ENCODE results near the gene ANKS1A. TPM values are rescaled to one million over a fixed set of nuclear protein-coding genes. Genes with fewer than 3 reads are reported as not detected.

ANKS1A gene
- total RNA-seq, 1 experiment from 2014 or later, result 35.0 TPM

GRCh38 chr6:34981951-34982350, 92.9 kb downstream of the ANKS1A start:
- peaks cover 36% of the 10 kb centered on the region for H3K36me3 Mint-ChIP-seq
- H3K9me3 Mint-ChIP-seq, result no peaks in the 10 kb centered on the region
- POLR2A ChIA-PET, result no interaction called here
- TF ChIP-seq NR2C2 (CRISPR knock-in tag; IDR thresholded peaks at IDR 0.05) (no peak), NFATC4 (CRISPR knock-in tag; IDR thresholded peaks at IDR 0.05) (no peak), JAZF1 (CRISPR knock-in tag; IDR thresholded peaks at IDR 0.05) (no peak), ZNF219 (CRISPR knock-in tag; IDR thresholded peaks at IDR 0.05; ENCODE audit: borderline replicate concordance) (no peak), ZNF138 (CRISPR knock-in tag; conservative IDR thresholded peaks at IDR 0.05) (no peak), ZNF671 (CRISPR knock-in tag; IDR thresholded peaks at IDR 0.05) (no peak), ZNF281 (CRISPR knock-in tag; IDR thresholded peaks at IDR 0.05) (no peak)
- ATAC-seq (no peak), DNase-seq (ENCODE audit: low spot score) (no peak)
- H3K27me3 Mint-ChIP-seq (ENCODE audit: low read depth), result no peaks in the 10 kb centered on the region
- no peak overlapping the region for H3K4me3 Mint-ChIP-seq
- CTCF ChIA-PET, result interaction anchor here (1.0 kb wide), 1 partner anchor 158 kb away, joined by 3 read pairs; no protein-coding TSS in a partner anchor
- H3K4me1 Mint-ChIP-seq, result peaks cover 1% of the 10 kb centered on the region
- no peak overlapping the region for H3K27ac Mint-ChIP-seq

- H3K27me3 Mint-ChIP-seq (ENCODE audit: low read depth), result no peaks in the 10 kb centered on the region
- peaks cover 39% of the 10 kb centered on the region for H3K36me3 Mint-ChIP-seq
- TF ChIP-seq, protein P1, sequence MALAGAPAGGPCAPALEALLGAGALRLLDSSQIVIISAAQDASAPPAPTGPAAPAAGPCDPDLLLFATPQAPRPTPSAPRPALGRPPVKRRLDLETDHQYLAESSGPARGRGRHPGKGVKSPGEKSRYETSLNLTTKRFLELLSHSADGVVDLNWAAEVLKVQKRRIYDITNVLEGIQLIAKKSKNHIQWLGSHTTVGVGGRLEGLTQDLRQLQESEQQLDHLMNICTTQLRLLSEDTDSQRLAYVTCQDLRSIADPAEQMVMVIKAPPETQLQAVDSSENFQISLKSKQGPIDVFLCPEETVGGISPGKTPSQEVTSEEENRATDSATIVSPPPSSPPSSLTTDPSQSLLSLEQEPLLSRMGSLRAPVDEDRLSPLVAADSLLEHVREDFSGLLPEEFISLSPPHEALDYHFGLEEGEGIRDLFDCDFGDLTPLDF (CRISPR knock-in tag; IDR thresholded peaks at IDR 0.05), result no peak
- TF ChIP-seq, protein P2, sequence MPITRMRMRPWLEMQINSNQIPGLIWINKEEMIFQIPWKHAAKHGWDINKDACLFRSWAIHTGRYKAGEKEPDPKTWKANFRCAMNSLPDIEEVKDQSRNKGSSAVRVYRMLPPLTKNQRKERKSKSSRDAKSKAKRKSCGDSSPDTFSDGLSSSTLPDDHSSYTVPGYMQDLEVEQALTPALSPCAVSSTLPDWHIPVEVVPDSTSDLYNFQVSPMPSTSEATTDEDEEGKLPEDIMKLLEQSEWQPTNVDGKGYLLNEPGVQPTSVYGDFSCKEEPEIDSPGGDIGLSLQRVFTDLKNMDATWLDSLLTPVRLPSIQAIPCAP (CRISPR knock-in tag; IDR thresholded peaks at IDR 0.05), result no peak
- no peak overlapping the region for H3K27ac Mint-ChIP-seq
- POLR2A ChIA-PET, result no interaction called here
- H3K4me1 Mint-ChIP-seq, result peaks cover 6% of the 10 kb centered on the region
- CTCF ChIA-PET, result interaction anchor here (1.0 kb wide), 1 partner anchor 158 kb away, joined by 3 read pairs; no protein-coding TSS in a partner anchor
- DNase-seq (ENCODE audit: low spot score) (no peak), ATAC-seq (no peak)
- H3K9me3 Mint-ChIP-seq, result no peaks in the 10 kb centered on the region
- H3K4me3 Mint-ChIP-seq, result no peak overlapping the region
Observed at GRCh38 chr6:34982424-34982852, 93.4 kb downstream of the ANKS1A start.

GRCh38 chr6:34984416-34984815, 95.4 kb downstream of the ANKS1A start:
- ChIA-PET POLR2A (no interaction called here), CTCF (interaction anchor here (0.8 to 1.5 kb wide), 4 partner anchors 50 to 275 kb away, joined by 3 to 6 read pairs (median 3); partner anchors contain the start of gene ZNF76)
- H3K4me3 Mint-ChIP-seq, result no peak overlapping the region
- DNase-seq (ENCODE audit: low spot score) (no peak), ATAC-seq (no peak)
- H3K27ac Mint-ChIP-seq, result no peak overlapping the region
- no peaks in the 10 kb centered on the region for H3K27me3 Mint-ChIP-seq (ENCODE audit: low read depth)
- H3K9me3 Mint-ChIP-seq, result no peaks in the 10 kb centered on the region
- H3K36me3 Mint-ChIP-seq, result peaks cover 51% of the 10 kb centered on the region
- peaks cover 7% of the 10 kb centered on the region for H3K4me1 Mint-ChIP-seq
- TF ChIP-seq, protein P3, sequence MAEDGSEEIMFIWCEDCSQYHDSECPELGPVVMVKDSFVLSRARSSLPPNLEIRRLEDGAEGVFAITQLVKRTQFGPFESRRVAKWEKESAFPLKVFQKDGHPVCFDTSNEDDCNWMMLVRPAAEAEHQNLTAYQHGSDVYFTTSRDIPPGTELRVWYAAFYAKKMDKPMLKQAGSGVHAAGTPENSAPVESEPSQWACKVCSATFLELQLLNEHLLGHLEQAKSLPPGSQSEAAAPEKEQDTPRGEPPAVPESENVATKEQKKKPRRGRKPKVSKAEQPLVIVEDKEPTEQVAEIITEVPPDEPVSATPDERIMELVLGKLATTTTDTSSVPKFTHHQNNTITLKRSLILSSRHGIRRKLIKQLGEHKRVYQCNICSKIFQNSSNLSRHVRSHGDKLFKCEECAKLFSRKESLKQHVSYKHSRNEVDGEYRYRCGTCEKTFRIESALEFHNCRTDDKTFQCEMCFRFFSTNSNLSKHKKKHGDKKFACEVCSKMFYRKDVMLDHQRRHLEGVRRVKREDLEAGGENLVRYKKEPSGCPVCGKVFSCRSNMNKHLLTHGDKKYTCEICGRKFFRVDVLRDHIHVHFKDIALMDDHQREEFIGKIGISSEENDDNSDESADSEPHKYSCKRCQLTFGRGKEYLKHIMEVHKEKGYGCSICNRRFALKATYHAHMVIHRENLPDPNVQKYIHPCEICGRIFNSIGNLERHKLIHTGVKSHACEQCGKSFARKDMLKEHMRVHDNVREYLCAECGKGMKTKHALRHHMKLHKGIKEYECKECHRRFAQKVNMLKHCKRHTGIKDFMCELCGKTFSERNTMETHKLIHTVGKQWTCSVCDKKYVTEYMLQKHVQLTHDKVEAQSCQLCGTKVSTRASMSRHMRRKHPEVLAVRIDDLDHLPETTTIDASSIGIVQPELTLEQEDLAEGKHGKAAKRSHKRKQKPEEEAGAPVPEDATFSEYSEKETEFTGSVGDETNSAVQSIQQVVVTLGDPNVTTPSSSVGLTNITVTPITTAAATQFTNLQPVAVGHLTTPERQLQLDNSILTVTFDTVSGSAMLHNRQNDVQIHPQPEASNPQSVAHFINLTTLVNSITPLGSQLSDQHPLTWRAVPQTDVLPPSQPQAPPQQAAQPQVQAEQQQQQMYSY (CRISPR knock-in tag; IDR thresholded peaks at IDR 0.05), result no peak
- TF ChIP-seq, protein P4, sequence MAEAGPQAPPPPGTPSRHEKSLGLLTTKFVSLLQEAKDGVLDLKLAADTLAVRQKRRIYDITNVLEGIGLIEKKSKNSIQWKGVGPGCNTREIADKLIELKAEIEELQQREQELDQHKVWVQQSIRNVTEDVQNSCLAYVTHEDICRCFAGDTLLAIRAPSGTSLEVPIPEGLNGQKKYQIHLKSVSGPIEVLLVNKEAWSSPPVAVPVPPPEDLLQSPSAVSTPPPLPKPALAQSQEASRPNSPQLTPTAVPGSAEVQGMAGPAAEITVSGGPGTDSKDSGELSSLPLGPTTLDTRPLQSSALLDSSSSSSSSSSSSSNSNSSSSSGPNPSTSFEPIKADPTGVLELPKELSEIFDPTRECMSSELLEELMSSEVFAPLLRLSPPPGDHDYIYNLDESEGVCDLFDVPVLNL (CRISPR knock-in tag; IDR thresholded peaks at IDR 0.05; ENCODE audit: borderline replicate concordance, low read depth), result no peak
- TF ChIP-seq ZNF396 (CRISPR knock-in tag; IDR thresholded peaks at IDR 0.05; ENCODE audit: borderline replicate concordance), result no peak
- no peak for TF ChIP-seq RELA (CRISPR knock-in tag; IDR thresholded peaks at IDR 0.05; ENCODE audit: borderline replicate concordance)
- no peak for TF ChIP-seq KAT7 (CRISPR knock-in tag; IDR thresholded peaks at IDR 0.05; ENCODE audit: borderline replicate concordance)
- TF ChIP-seq FOXK1 (CRISPR knock-in tag; IDR thresholded peaks at IDR 0.05), result no peak
- no peak for TF ChIP-seq ZNF317 (CRISPR knock-in tag; IDR thresholded peaks at IDR 0.05; ENCODE audit: borderline replicate concordance, low read depth)
- TF ChIP-seq, protein P2 (CRISPR knock-in tag; IDR thresholded peaks at IDR 0.05), result no peak
- TF ChIP-seq, protein P5, sequence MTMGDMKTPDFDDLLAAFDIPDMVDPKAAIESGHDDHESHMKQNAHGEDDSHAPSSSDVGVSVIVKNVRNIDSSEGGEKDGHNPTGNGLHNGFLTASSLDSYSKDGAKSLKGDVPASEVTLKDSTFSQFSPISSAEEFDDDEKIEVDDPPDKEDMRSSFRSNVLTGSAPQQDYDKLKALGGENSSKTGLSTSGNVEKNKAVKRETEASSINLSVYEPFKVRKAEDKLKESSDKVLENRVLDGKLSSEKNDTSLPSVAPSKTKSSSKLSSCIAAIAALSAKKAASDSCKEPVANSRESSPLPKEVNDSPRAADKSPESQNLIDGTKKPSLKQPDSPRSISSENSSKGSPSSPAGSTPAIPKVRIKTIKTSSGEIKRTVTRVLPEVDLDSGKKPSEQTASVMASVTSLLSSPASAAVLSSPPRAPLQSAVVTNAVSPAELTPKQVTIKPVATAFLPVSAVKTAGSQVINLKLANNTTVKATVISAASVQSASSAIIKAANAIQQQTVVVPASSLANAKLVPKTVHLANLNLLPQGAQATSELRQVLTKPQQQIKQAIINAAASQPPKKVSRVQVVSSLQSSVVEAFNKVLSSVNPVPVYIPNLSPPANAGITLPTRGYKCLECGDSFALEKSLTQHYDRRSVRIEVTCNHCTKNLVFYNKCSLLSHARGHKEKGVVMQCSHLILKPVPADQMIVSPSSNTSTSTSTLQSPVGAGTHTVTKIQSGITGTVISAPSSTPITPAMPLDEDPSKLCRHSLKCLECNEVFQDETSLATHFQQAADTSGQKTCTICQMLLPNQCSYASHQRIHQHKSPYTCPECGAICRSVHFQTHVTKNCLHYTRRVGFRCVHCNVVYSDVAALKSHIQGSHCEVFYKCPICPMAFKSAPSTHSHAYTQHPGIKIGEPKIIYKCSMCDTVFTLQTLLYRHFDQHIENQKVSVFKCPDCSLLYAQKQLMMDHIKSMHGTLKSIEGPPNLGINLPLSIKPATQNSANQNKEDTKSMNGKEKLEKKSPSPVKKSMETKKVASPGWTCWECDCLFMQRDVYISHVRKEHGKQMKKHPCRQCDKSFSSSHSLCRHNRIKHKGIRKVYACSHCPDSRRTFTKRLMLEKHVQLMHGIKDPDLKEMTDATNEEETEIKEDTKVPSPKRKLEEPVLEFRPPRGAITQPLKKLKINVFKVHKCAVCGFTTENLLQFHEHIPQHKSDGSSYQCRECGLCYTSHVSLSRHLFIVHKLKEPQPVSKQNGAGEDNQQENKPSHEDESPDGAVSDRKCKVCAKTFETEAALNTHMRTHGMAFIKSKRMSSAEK (CRISPR knock-in tag; IDR thresholded peaks at IDR 0.05; ENCODE audit: borderline replicate concordance), result no peak

Data from WTC11 (cell line).